ENCODE measurements around the gene TJP3.

Gene TJP3

DNA sequence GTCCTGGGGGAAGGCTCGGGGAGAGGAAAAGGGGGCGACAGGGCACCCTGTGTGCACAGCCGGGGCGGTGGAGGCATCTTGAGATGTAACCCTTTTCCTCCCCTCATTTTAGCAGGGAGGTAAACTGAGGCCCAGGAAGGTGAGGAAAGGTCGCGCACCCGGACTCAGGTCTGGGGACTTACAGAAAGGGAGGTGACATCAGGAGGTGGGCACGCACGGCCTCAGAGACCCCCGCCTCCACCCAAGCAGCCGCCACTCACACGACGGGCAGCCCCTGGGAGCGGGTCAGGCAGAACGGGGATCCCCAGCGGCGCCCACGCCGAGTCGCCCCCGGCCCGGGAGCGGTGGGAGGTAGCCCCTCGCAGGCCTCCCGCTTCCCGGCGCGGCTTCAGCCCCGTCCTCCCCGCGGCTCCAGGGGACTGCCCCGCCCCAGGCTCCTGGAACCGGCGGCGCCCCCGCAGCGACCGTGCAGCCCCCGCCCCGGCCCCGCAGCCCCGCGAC is 8.4 kb upstream of the TJP3 start:
- H3K4me1 ChIP-seq (ENCODE audit: control insufficient read depth, insufficient read depth, low read length): 0 out of 2 replicates have a peak, but pooled peaks cover 1% of the 10 kb centered on the region
- no peak for DNase-seq (ENCODE audit: low read depth, low spot score)
- H3K36me3 ChIP-seq (ENCODE audit: control insufficient read depth, insufficient read depth, low read length): peaks cover 2% of the 10 kb centered on the region; the same call in 1 of the 2 replicates
- H3K27me3 ChIP-seq (ENCODE audit: control insufficient read depth, insufficient read depth, low read length): no peaks in the 10 kb centered on the region
- H3K27ac ChIP-seq (ENCODE audit: low read length): no peak overlapping the region
- WGBS (ENCODE audit: insufficient coverage, insufficient read length): no CpG with 5 or more reads among the region's 43 CpGs
- H3K9me3 ChIP-seq (ENCODE audit: control insufficient read depth, insufficient read depth, low read length): no peaks in the 10 kb centered on the region
- peak overlapping the region; percentile 86 for H3K4me3 ChIP-seq (ENCODE audit: low read length)

DNA sequence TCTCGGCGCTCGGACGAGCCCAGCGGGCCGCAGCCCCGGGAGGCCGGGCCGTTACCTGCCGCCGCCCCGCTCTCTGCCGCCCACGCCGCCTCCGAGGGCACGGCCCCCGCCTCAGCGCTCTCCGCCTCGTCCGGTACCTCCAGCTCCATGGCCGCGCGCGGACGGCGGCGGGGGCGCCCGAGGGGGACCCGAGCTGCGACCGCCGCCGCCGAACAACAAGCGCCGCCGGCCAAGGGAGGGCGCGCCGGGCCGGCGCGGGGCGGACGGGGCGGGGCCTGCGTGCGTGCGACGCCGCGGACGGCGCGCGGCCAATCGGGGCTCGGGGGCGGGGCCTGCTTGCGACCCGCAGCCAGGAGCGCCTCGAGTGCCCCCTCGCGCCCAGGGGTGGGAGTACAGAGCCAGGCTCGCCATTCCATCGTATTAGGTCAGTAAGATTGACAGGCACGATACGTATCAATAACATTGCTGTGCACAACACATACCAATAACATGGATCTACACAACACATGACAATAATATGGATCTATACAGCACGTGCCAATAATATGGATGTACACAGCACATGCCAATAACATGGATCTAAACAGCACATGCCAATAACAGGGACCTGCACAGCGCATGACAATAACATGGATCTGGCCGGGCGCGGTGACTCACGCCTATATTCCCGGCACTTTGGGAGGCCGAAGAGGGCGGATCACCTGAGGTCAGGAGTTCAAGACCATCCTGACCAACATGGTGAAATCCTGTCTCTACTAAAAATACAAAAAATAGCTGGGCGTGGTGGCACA is 7.7 kb upstream of the TJP3 start, which contains the start of gene PIP5K1C:
Gene PIP5K1C, minus strand, starts transcription at position 227 of the 791 bp plus-strand sequence. Its CDS starts 78 bp downstream, at position 149.
- Histone ChIP-seq H3K4me3 (ENCODE audit: low read length) (peak within 1 kb of the TSS; percentile 86), H3K27me3 (ENCODE audit: control insufficient read depth, insufficient read depth, low read length) (no peaks in the 10 kb centered on the region), H3K36me3 (ENCODE audit: control insufficient read depth, insufficient read depth, low read length) (peaks cover 2% of the 10 kb centered on the region; the same call in 1 of the 2 replicates), H3K27ac (ENCODE audit: low read length) (no peak within 1 kb of the TSS), H3K9me3 (ENCODE audit: control insufficient read depth, insufficient read depth, low read length) (no peaks in the 10 kb centered on the region), H3K4me1 (ENCODE audit: control insufficient read depth, insufficient read depth, low read length) (0 out of 2 replicates have a peak, but pooled peaks cover 1% of the 10 kb centered on the region)
- no CpG with 5 or more reads among the region's 82 CpGs for WGBS (ENCODE audit: insufficient coverage, insufficient read length)
- DNase-seq (ENCODE audit: low read depth, low spot score): peak; percentile 67

DNA sequence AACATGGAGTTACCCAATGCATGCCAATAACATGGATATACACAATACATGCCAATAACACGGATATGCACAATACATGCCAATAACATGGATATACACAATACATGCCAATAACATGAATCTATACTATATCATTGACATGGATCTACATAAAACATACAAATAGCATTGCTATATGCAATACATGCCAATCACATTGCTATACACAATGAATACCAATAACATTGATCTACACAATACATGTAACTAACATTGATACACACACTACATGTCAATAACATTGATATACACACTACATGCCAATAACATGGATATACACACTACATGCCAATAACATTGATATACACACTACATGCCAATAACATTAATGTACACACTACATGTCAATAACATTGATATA is 7.0 kb upstream of the TJP3 start:
- Histone ChIP-seq H3K9me3 (ENCODE audit: control insufficient read depth, insufficient read depth, low read length) (no peaks in the 10 kb centered on the region), H3K4me3 (ENCODE audit: low read length) (no peak overlapping the region), H3K4me1 (ENCODE audit: control insufficient read depth, insufficient read depth, low read length) (0 out of 2 replicates have a peak, but pooled peaks cover 1% of the 10 kb centered on the region), H3K27me3 (ENCODE audit: control insufficient read depth, insufficient read depth, low read length) (no peaks in the 10 kb centered on the region), H3K27ac (ENCODE audit: low read length) (no peak overlapping the region), H3K36me3 (ENCODE audit: control insufficient read depth, insufficient read depth, low read length) (no peaks in the 10 kb centered on the region; the same call in 1 of the 2 replicates)
- DNase-seq (ENCODE audit: low read depth, low spot score): no peak
- WGBS (ENCODE audit: insufficient coverage, insufficient read length): no CpG with 5 or more reads among the region's 1 CpG

DNA sequence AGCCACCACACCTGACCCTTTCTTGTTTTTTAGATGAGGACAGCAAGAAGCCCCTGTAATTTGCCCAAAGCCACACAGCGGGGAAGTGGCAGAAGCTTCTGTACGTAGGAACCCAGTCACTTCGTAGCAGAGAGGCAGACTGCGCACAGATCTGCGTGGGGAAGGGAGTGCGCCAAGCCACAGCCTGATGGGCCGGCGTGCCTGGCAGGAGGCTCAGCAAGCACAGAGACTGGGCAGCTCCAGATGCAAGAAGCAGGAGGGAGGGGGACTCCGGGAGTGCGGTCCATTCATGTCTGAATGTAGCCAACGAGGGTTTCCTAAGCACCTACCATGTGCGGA is 347 bp upstream of the TJP3 start:
- Histone ChIP-seq H3K36me3 (ENCODE audit: control insufficient read depth, insufficient read depth, low read length) (no peaks in the 10 kb centered on the region), H3K27ac (ENCODE audit: low read length) (no peak overlapping the region), H3K9me3 (ENCODE audit: control insufficient read depth, insufficient read depth, low read length) (no peaks in the 10 kb centered on the region), H3K4me3 (ENCODE audit: low read length) (no peak overlapping the region), H3K27me3 (ENCODE audit: control insufficient read depth, insufficient read depth, low read length) (no peaks in the 10 kb centered on the region), H3K4me1 (ENCODE audit: control insufficient read depth, insufficient read depth, low read length) (peaks cover 2% of the 10 kb centered on the region; the same call in 1 of the 2 replicates)
- WGBS (ENCODE audit: insufficient coverage, insufficient read length): no CpG with 5 or more reads among the region's 12 CpGs
- DNase-seq (ENCODE audit: low read depth, low spot score): no peak

DNA sequence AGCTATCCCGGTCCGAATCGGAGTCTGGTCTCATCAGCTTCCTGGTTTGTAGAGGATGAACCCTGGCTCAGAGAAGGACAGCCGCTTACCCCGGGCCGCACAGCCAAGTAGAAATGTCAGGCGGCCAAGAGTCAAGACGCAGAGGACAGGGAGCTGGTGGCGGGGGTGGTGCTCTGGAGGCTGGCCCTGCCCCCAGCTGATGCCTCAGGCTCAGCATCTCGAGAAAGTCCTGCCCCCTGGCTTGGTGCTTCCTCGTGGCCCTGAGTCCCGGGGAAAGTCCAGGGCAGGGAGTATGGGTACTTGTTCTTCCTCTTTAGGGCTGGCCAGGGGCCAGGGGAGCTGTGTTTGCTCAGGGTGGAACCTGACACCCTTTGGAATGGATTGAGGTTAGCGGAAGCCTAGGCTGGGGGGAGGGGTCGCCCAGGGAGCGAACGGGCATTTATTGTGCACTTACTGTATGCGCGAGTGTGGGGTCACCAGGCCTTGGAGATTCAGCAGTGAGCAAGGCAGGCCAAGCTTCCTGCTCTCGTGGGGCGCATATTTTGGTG is 2.2 kb downstream of the TJP3 start:
- no CpG with 5 or more reads among the region's 20 CpGs for WGBS (ENCODE audit: insufficient coverage, insufficient read length)
- Histone ChIP-seq H3K27ac (ENCODE audit: low read length) (no peak overlapping the region), H3K4me3 (ENCODE audit: low read length) (no peak overlapping the region), H3K27me3 (ENCODE audit: control insufficient read depth, insufficient read depth, low read length) (no peaks in the 10 kb centered on the region), H3K36me3 (ENCODE audit: control insufficient read depth, insufficient read depth, low read length) (no peaks in the 10 kb centered on the region), H3K9me3 (ENCODE audit: control insufficient read depth, insufficient read depth, low read length) (no peaks in the 10 kb centered on the region), H3K4me1 (ENCODE audit: control insufficient read depth, insufficient read depth, low read length) (peaks cover 4% of the 10 kb centered on the region; the same call in 1 of the 2 replicates)
- DNase-seq (ENCODE audit: low read depth, low spot score): no peak

DNA sequence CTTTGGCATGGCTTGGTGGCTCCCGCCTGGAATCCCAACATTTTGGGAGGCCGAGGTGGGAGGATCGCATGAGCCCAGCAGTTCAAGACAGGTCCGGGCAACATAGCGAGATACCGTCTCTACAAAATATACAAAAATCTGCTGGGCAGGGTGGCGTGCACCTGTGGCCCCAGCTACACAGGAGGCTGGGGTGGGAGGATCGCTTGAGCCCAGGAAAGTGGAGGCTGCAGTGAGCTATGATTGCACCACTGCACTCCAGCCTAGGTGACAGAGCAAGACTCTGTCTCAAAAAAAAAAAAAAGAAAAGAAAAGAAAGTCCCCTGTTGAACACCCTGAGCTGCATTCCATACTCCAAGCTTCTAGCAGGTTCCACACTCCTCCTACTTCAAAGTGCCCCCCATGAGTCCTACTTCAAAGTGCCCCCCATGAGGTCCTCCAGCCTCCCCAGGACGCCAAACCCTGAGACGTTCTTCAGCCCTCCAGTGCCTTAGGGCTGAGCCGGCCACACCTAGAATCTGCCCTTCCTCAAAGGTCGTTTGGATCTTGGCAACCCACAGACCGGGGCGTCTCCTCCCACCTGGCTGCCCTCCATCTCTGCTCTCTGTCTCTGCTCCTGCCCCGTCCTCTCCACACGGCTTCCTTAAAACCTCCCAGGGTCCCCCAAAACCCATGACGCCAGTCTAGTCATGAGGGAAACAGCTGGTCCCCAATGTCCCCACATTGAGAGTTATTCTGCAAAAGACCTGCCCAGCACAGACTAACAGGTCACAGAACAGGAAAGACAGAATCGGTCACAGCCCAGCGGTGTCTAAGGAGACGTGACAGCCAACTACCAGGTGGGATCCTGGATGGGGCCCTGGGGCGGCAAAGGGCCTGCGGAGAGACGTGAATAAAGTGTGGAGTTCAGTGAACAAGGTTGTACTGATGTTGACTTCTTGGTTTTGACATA is 4.8 kb downstream of the TJP3 start:
- DNase-seq (ENCODE audit: low read depth, low spot score): no peak
- no peak overlapping the region for H3K27ac ChIP-seq (ENCODE audit: low read length)

DNA sequence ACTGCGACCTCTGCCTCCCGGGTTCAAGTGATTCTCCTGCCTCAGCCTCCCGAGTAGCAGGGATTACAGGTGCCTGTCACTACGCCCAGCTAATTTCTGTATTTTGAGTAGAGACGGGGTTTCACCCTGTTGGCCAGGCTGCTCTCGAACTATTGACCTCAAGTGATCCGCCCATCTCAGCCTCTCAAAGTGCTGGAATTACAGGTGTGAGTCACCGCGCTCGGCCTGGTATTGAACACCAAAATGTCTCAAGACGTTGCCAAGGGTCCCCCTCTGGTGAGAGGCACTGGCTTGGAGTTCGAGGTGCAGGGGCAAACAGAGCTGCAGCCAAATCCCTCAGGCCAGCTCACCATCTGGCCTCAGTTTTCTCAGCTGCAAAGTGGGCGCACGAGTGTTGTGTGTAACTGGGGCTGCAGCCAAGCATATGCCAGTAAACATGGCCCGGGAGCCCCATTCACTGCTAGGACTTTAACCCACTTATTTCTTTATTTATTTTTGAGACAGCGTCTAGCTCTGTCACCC is 8.0 kb downstream of the TJP3 start:
- Histone ChIP-seq H3K36me3 (ENCODE audit: control insufficient read depth, insufficient read depth, low read length) (no peaks in the 10 kb centered on the region), H3K27ac (ENCODE audit: low read length) (no peak overlapping the region), H3K4me1 (ENCODE audit: control insufficient read depth, insufficient read depth, low read length) (0 out of 2 replicates have a peak, but pooled peaks cover 1% of the 10 kb centered on the region), H3K9me3 (ENCODE audit: control insufficient read depth, insufficient read depth, low read length) (no peaks in the 10 kb centered on the region), H3K27me3 (ENCODE audit: control insufficient read depth, insufficient read depth, low read length) (no peaks in the 10 kb centered on the region), H3K4me3 (ENCODE audit: low read length) (no peak overlapping the region)
- no peak for DNase-seq (ENCODE audit: low read depth, low spot score)
- WGBS (ENCODE audit: insufficient coverage, insufficient read length): no CpG with 5 or more reads among the region's 16 CpGs

More for the DNA sequence above, 4.8 kb downstream of the TJP3 start:
- Histone ChIP-seq H3K27me3 (ENCODE audit: control insufficient read depth, insufficient read depth, low read length) (no peaks in the 10 kb centered on the region), H3K36me3 (ENCODE audit: control insufficient read depth, insufficient read depth, low read length) (no peaks in the 10 kb centered on the region), H3K9me3 (ENCODE audit: control insufficient read depth, insufficient read depth, low read length) (no peaks in the 10 kb centered on the region), H3K4me1 (ENCODE audit: control insufficient read depth, insufficient read depth, low read length) (peaks cover 4% of the 10 kb centered on the region; the same call in 1 of the 2 replicates), H3K4me3 (ENCODE audit: low read length) (no peak overlapping the region)
- WGBS (ENCODE audit: insufficient coverage, insufficient read length): no CpG with 5 or more reads among the region's 23 CpGs

DNA sequence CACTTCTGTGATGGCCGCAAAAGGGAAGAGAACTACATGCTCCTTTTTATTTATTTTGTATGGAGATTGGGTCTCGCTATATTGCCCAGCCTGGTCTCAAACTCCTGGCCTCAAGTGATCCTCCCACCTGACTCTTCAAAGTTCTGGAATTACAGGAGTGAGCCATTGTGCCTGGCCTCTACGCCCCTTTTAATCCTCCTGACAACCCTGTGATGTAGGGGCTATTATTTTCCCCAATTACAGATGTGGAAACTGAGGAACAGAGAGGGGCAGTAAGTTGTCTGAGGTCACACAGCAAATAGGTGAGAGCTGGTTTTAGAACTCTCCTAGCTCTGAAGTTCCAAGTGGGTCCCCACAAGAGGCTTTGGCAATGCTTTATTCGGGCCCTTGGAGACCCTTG is 11.7 kb downstream of the TJP3 start:
- DNase-seq (ENCODE audit: low read depth, low spot score): no peak
- WGBS (ENCODE audit: insufficient coverage, insufficient read length): no CpG with 5 or more reads among the region's 4 CpGs
- H3K9me3 ChIP-seq (ENCODE audit: control insufficient read depth, insufficient read depth, low read length): no peaks in the 10 kb centered on the region
- no peaks in the 10 kb centered on the region for H3K36me3 ChIP-seq (ENCODE audit: control insufficient read depth, insufficient read depth, low read length)
- H3K4me3 ChIP-seq (ENCODE audit: low read length): no peak overlapping the region
- H3K27ac ChIP-seq (ENCODE audit: low read length): no peak overlapping the region
- H3K27me3 ChIP-seq (ENCODE audit: control insufficient read depth, insufficient read depth, low read length): no peaks in the 10 kb centered on the region
- H3K4me1 ChIP-seq (ENCODE audit: control insufficient read depth, insufficient read depth, low read length): no peaks in the 10 kb centered on the region

DNA sequence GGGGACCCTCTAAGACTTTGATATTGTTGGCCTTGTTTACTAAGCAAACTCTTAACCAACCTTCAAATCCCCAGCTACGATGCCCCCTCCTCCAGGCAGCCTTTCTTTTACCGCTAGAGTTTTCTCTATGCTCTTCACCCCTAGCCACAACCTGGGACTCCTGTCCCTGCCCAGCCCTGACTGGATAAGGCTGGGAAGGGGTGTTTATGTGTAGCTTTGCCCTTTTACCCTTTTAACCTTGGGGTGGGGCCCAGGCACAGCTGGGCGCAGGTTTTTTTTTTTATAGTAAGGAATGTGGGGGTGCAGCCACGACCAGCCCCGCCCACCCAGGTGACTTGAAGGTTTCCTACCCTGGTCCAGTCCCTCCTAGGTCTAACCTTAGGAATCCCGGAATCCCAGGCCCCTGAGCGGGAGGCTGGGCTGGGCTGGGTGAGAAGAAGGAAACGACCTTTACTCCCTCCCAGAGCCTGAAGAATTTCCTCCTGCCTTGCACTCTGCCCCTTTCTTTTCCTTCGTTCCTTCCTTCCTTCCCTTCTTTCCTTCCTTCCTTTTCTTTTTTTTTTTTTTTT is 12.2 kb downstream of the TJP3 start:
- no CpG with 5 or more reads among the region's 9 CpGs for WGBS (ENCODE audit: insufficient coverage, insufficient read length)
- H3K4me1 ChIP-seq (ENCODE audit: control insufficient read depth, insufficient read depth, low read length): no peaks in the 10 kb centered on the region
- no peaks in the 10 kb centered on the region for H3K27me3 ChIP-seq (ENCODE audit: control insufficient read depth, insufficient read depth, low read length)
- DNase-seq (ENCODE audit: low read depth, low spot score): no peak
- no peaks in the 10 kb centered on the region for H3K36me3 ChIP-seq (ENCODE audit: control insufficient read depth, insufficient read depth, low read length)
- no peak overlapping the region for H3K27ac ChIP-seq (ENCODE audit: low read length)
- H3K9me3 ChIP-seq (ENCODE audit: control insufficient read depth, insufficient read depth, low read length): no peaks in the 10 kb centered on the region
- H3K4me3 ChIP-seq (ENCODE audit: low read length): no peak overlapping the region
